ENCODE measurements around the gene PCDHGA7. TPM values are rescaled to one million over a fixed set of nuclear protein-coding genes. Genes with fewer than 3 reads are reported as not detected.
"Not testable (repeated sequence)": the region's sequence is repeated elsewhere in the genome, so short reads cannot be mapped to it uniquely, and the experiment has no call there.

The PCDHGA7 gene
- total RNA-seq (under 1 TPM in 4 of 5 experiments, not detected in 1; 0.13 to 0.30 (median 0.19) TPM), polyA plus RNA-seq (not detected), total RNA-seq (not detected)

DNA sequence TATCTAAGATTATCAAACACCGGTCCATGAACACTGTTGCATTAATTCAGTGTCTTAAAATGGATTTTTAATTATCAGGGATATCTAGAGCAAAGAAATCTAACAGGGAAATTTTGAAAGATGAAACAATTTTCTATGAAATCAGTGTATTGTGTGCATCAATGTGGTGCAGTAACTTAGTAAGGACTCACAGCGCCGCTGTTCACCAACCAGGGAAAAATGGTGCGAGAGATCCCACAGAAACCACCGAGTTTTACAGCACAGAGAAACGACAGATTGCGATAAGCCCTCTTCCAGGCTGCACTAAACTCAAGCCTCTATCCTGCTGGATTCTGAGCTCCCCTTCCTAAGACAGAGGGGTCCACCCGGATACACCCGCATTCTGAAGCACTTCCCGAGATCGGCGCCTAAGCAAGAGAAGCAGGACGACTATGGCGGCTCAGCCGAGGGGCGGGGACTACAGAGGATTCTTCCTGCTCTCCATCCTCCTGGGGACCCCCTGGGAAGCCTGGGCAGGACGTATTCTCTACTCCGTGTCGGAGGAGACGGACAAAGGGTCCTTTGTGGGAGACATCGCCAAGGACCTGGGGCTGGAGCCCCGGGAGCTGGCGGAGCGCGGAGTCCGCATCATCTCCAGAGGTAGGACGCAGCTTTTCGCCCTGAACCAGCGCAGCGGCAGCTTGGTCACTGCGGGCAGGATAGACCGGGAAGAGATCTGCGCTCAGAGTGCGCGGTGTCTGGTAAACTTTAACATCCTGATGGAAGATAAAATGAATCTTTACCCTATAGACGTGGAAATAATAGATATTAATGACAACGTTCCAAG, at the start of gene PCDHGA7:
PCDHGA7 (plus strand) TSS at position 274 of the 826 bp plus-strand sequence; CDS start at position 432, 158 bp downstream.
- no peak for DNase-seq
- Mint-ChIP-seq H3K4me3 (peak within 1 kb of the TSS; percentile 46 to 83 (median 70)), H3K36me3 (peaks cover 0 to 17% (median 10%) of the 10 kb centered on the region in 5 donors), H3K9me3 (peaks cover 0 to 87% (median 41%) of the 10 kb centered on the region in 11 donors), H3K27me3 (peaks cover 36 to 85% (median 79%) of the 10 kb centered on the region in 5 donors), H3K27ac (peak within 1 kb of the TSS in 1 of 9 donors; percentile 14), H3K4me1 (peaks cover 0 to 4% (median 0%) of the 10 kb centered on the region in 7 donors)
- H3K4me1 ChIP-seq (ENCODE audit: control insufficient read depth in 2 of 2, insufficient read depth in 2 of 2, low read length in 2 of 2), result no peaks in the 10 kb centered on the region
- H3K9me3 ChIP-seq (ENCODE audit: control insufficient read depth in 2 of 3, low read length in 3 of 3), result peaks cover 0 to 30% (median 0%) of the 10 kb centered on the region in 3 experiments
- no peaks in the 10 kb centered on the region for H3K36me3 ChIP-seq (ENCODE audit: control insufficient read depth in 2 of 3, insufficient read depth in 3 of 3, low read length in 3 of 3)
- no peak within 1 kb of the TSS for H3K27ac ChIP-seq (ENCODE audit: low read depth, low read length)
- ChIA-PET POLR2A (no interaction called here), CTCF (no interaction called here)
- H3K4me3 ChIP-seq (ENCODE audit: low read length), result no peak within 1 kb of the TSS
- peak; percentile 36 for ATAC-seq
- peaks cover 0 to 18% of the 10 kb centered on the region in 2 donors for H3K27me3 ChIP-seq (ENCODE audit: control insufficient read depth in 2 of 2, insufficient read depth in 2 of 2, low read length in 2 of 2)
- intact Hi-C loops (cut with micrococcal nuclease), result no loop called here

DNA sequence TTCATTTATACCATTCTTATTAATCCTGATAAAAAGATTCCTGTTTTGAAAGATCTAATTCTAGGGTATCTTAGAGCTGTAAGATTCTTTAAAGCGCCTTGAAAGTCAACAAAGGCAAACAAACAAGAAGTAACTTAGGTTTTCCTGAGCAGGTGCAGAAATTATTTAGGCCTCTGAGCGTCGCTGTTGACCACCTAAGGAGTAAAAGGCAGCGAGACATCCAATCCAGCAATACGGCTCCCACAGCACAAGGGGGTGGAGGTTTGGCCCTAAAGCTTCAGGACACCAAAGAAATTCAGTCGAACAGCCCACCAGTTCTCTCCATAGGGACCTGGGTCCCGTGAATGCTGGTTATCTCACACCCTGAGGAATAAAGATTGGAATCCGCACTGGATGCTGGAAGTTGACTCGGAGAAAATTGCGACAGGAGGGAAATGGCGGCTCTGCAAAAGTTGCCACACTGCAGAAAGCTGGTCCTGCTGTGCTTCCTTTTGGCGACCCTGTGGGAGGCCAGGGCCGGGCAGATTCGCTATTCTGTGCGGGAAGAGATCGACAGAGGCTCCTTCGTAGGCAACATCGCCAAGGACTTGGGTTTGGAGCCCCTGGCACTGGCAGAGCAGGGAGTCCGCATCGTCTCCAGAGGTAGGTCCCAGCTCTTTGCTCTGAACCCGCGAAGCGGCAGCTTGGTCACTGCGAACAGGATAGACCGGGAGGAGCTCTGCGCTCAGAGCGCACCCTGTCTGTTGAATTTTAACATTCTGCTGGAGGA, 43.8 kb upstream of the PCDHGA7 start, which contains the start of gene PCDHGA2:
PCDHGA2 (plus strand) TSS at position 223 of the 769 bp plus-strand sequence.
- CTCF ChIA-PET, result no interaction called here
- Mint-ChIP-seq H3K27ac (no peak within 1 kb of the TSS), H3K27me3 (peaks cover 67 to 90% (median 87%) of the 10 kb centered on the region in 5 donors), H3K4me3 (peak within 1 kb of the TSS in 3 of 10 donors; percentile 32 to 77 (median 45)), H3K9me3 (peaks cover 15 to 98% (median 72%) of the 10 kb centered on the region in 11 donors), H3K4me1 (peaks cover 0 to 1% (median 0%) of the 10 kb centered on the region in 7 donors), H3K36me3 (peaks cover 7 to 66% (median 8%) of the 10 kb centered on the region in 5 donors)
- DNase-seq, result no peak
- intact Hi-C loops (cut with micrococcal nuclease), result no loop called here
- POLR2A ChIA-PET, result no interaction called here
- no peak for ATAC-seq
- Histone ChIP-seq H3K4me3 (ENCODE audit: low read length) (no peak within 1 kb of the TSS), H3K27me3 (ENCODE audit: control insufficient read depth in 2 of 2, insufficient read depth in 2 of 2, low read length in 2 of 2) (peaks cover 0 to 17% of the 10 kb centered on the region in 2 donors), H3K4me1 (ENCODE audit: control insufficient read depth in 2 of 2, insufficient read depth in 2 of 2, low read length in 2 of 2) (no peaks in the 10 kb centered on the region), H3K36me3 (ENCODE audit: control insufficient read depth in 2 of 3, insufficient read depth in 3 of 3, low read length in 3 of 3) (no peaks in the 10 kb centered on the region), H3K27ac (ENCODE audit: low read depth, low read length) (no peak within 1 kb of the TSS), H3K9me3 (ENCODE audit: control insufficient read depth in 2 of 3, low read length in 3 of 3) (peaks cover 0 to 41% (median 5%) of the 10 kb centered on the region in 3 experiments)

DNA sequence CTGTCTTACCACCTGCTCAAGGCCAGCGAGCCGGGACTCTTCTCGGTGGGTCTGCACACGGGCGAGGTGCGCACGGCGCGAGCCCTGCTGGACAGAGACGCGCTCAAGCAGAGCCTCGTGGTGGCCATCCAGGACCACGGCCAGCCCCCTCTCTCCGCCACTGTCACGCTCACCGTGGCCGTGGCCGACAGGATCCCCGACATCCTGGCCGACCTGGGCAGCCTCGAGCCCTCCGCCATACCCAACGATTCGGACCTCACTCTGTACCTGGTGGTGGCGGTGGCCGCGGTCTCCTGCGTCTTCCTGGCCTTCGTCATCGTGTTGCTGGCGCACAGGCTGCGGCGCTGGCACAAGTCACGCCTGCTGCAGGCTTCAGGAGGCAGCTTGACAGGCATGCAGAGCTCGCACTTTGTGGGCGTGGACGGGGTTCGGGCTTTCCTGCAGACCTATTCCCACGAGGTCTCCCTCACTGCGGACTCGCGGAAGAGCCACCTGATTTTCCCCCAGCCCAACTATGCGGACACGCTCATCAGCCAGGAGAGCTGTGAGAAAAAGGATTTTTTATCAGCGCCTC, 41.7 kb upstream of the PCDHGA7 start:
- H3K36me3 ChIP-seq (ENCODE audit: control insufficient read depth in 2 of 3, insufficient read depth in 3 of 3, low read length in 3 of 3); H3K27ac ChIP-seq (ENCODE audit: low read depth, low read length); H3K4me1 Mint-ChIP-seq; POLR2A ChIA-PET; H3K4me1 ChIP-seq (ENCODE audit: control insufficient read depth in 2 of 2, insufficient read depth in 2 of 2, low read length in 2 of 2); DNase-seq; ATAC-seq; H3K4me3 Mint-ChIP-seq; H3K27ac Mint-ChIP-seq; CTCF ChIA-PET; H3K4me3 ChIP-seq (ENCODE audit: low read length): not testable (repeated sequence)
- Mint-ChIP-seq H3K36me3 (peaks cover 3 to 59% (median 7%) of the 10 kb centered on the region in 5 donors), H3K27me3 (peaks cover 50 to 86% (median 81%) of the 10 kb centered on the region in 5 donors), H3K9me3 (peaks cover 16 to 95% (median 71%) of the 10 kb centered on the region in 11 donors)
- H3K27me3 ChIP-seq (ENCODE audit: control insufficient read depth in 2 of 2, insufficient read depth in 2 of 2, low read length in 2 of 2), result peaks cover 0 to 11% of the 10 kb centered on the region in 2 donors
- H3K9me3 ChIP-seq (ENCODE audit: control insufficient read depth in 2 of 3, low read length in 3 of 3), result peaks cover 0 to 49% (median 5%) of the 10 kb centered on the region in 3 experiments
- intact Hi-C loops (cut with micrococcal nuclease), result loop anchor here in 1 of 2 donors (5.0 kb wide), 1 partner anchor 216 kb away; no protein-coding TSS in a partner anchor

DNA sequence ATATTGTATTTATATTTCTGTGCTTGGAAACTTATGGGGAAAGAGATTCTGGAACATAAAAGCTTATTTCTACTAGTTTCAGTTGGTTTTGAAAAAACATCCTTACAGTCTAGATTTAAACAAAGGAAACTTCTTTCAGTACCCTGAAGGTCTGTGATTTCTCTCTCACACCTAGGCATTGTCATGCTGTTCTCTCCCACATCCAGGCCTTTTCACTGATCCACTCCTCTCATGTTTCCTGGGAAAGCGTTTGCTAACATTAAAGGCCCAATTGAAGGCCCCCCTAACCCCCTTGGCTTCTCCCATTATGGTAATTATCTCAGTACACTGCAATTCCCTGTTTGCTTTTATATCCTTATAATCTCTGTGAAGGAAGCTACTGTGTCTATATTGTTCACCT, 39.8 kb upstream of the PCDHGA7 start:
- H3K4me3 ChIP-seq (ENCODE audit: low read length), result no peak overlapping the region
- Mint-ChIP-seq H3K9me3 (peaks cover 16 to 91% (median 66%) of the 10 kb centered on the region in 11 donors), H3K36me3 (peaks cover 6 to 52% (median 10%) of the 10 kb centered on the region in 5 donors), H3K4me1 (no peaks in the 10 kb centered on the region), H3K27ac (no peak overlapping the region), H3K4me3 (no peak overlapping the region), H3K27me3 (peaks cover 32 to 83% (median 80%) of the 10 kb centered on the region in 5 donors)
- ATAC-seq (no peak), DNase-seq (no peak)
- H3K4me1 ChIP-seq (ENCODE audit: control insufficient read depth in 2 of 2, insufficient read depth in 2 of 2, low read length in 2 of 2), result no peaks in the 10 kb centered on the region
- H3K27ac ChIP-seq (ENCODE audit: low read depth, low read length), result no peak overlapping the region
- ChIA-PET CTCF (no interaction called here), POLR2A (no interaction called here)
- intact Hi-C loops (cut with micrococcal nuclease), result loop anchor here in 1 of 2 donors (5.0 kb wide), 1 partner anchor 215 kb away; no protein-coding TSS in a partner anchor
- H3K9me3 ChIP-seq (ENCODE audit: control insufficient read depth in 2 of 3, low read length in 3 of 3), result peaks cover 0 to 41% (median 0%) of the 10 kb centered on the region in 3 experiments
- H3K36me3 ChIP-seq (ENCODE audit: control insufficient read depth in 2 of 3, insufficient read depth in 3 of 3, low read length in 3 of 3), result no peaks in the 10 kb centered on the region
- H3K27me3 ChIP-seq (ENCODE audit: control insufficient read depth in 2 of 2, insufficient read depth in 2 of 2, low read length in 2 of 2), result peaks cover 0 to 11% of the 10 kb centered on the region in 2 donors

DNA sequence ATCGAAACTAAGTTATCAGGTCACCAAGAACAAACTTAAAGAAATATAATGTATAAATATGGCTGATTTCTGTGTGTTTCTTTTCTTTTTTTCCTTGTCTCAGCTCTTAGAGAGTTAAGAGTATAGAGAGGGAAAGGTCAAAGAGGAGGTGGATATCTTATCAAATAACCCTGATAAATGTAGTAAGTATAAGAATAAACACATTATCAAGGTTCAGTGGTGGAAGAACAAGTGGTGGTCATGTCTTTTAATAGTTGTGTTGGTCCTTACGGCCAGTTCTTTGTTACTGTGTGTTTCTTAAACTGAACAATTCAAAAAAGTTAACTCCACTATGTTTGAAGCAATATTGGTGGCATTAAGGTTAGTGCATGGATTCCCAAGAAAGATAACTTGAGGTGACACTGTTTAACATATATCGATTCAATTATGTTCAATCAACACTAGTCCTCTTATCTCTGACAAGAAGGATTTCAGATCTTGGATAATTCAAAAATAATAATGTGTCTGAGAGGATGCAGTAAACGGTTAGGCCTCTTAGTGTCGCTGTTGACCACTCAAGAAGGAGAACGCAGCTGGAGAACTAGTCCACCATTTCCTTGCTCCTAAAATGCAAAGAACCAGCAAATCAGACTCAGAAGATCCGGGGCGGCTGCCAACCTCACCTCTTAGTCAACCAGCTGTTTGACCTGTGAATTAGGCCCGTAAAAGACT, 39.1 kb upstream of the PCDHGA7 start, which contains the start of gene PCDHGA3:
PCDHGA3 (plus strand) TSS at position 588 of the 711 bp plus-strand sequence. CDS start 205 bp downstream, outside the sequence.
- Histone ChIP-seq H3K27ac (ENCODE audit: low read depth, low read length) (no peak within 1 kb of the TSS), H3K9me3 (ENCODE audit: control insufficient read depth in 2 of 3, low read length in 3 of 3) (peaks cover 0 to 35% (median 0%) of the 10 kb centered on the region in 3 experiments), H3K4me3 (ENCODE audit: low read length) (no peak within 1 kb of the TSS), H3K4me1 (ENCODE audit: control insufficient read depth in 2 of 2, insufficient read depth in 2 of 2, low read length in 2 of 2) (no peaks in the 10 kb centered on the region), H3K27me3 (ENCODE audit: control insufficient read depth in 2 of 2, insufficient read depth in 2 of 2, low read length in 2 of 2) (peaks cover 3 to 11% of the 10 kb centered on the region in 2 donors), H3K36me3 (ENCODE audit: control insufficient read depth in 2 of 3, insufficient read depth in 3 of 3, low read length in 3 of 3) (no peaks in the 10 kb centered on the region)
- POLR2A ChIA-PET, result no interaction called here
- CTCF ChIA-PET, result no interaction called here
- Mint-ChIP-seq H3K4me1 (no peaks in the 10 kb centered on the region), H3K9me3 (peaks cover 12 to 91% (median 62%) of the 10 kb centered on the region in 11 donors), H3K36me3 (peaks cover 4 to 45% (median 10%) of the 10 kb centered on the region in 5 donors), H3K4me3 (peak within 1 kb of the TSS in 7 of 10 donors; percentile 48 to 76 (median 57)), H3K27me3 (peaks cover 26 to 82% (median 79%) of the 10 kb centered on the region in 5 donors), H3K27ac (peak within 1 kb of the TSS in 1 of 9 donors; percentile 38)
- intact Hi-C loops (cut with micrococcal nuclease), result loop anchor here in 1 of 2 donors (5.0 kb wide), 1 partner anchor 214 kb away; no protein-coding TSS in a partner anchor
- ATAC-seq (no peak), DNase-seq (no peak)

All from naive thymus-derived CD4-positive, alpha-beta T cell (primary cell).